ENCODE data around the gene PHF20. TPM values are rescaled to one million over a fixed set of nuclear protein-coding genes. Genes with fewer than 3 reads are reported as not detected.

The PHF20 gene
- total and polyA plus RNA-seq, 2 donors (not counting 3 experiments of a cell fraction or from before 2014, with no cell fraction given): 25.0 to 45.8 TPM

DNA sequence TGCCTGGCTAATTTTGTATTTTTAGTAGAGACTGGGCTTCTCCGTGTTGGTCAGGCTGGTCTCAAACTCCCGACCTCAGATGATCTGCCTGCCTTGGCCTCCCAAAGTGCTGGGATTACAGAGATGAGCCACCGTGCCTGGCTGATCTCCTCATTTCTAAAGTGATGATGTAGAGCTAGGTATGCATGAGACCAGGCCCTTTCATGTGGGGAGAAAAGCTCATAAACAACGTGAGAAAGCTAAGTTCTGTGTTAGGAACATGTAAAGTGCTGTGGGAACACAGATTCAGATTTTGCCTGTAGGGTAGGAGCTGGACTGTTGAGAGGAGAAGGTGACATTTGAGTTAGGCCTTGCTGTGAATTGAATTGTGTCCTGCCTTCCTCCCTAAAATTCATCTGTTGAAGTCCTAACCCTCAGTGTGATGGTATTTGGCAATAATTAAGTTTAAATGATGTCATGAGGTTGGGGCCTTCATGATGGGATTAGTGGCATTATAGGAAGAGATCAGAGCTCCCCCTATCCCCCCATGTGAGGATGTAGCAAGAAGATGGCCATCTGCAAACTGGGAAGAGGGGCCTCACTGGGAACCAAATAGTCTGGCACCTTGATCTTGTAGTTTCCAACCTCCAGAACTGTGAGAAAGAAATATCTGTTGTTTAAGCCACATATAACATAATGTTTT lies 133.3 kb downstream of the PHF20 start:
- ChIA-PET CTCF (no interaction called here), POLR2A (no interaction called here)
- Histone ChIP-seq H3K27ac (ENCODE audit: insufficient read depth, low read depth, low read length) (no peak overlapping the region), H3K9me3 (replicated peaks; ENCODE audit: control insufficient read depth, insufficient read depth, low read length) (no peaks in the 10 kb centered on the region), H3K9me1 (replicated peaks; ENCODE audit: control insufficient read depth, extremely low read depth, insufficient read depth, low read length) (no peaks in the 10 kb centered on the region), H3K27me3 (ENCODE audit: control insufficient read depth in 2 of 2, insufficient read depth in 2 of 2, low read length in 2 of 2) (no peaks in the 10 kb centered on the region), H3K4me3 (replicated peaks in 1 of 3; ENCODE audit: insufficient read depth in 1 of 3, low read depth in 1 of 3, low read length in 3 of 3) (no peak overlapping the region), H2AFZ (ENCODE audit: low read depth, low read length) (no peak overlapping the region), H4K20me1 (replicated peaks; ENCODE audit: control insufficient read depth, extremely low read depth, insufficient read depth, low read length) (no peaks in the 10 kb centered on the region), H3K9ac (replicated peaks; ENCODE audit: extremely low read depth, insufficient read depth, low read length) (no peak overlapping the region), H3K4me2 (ENCODE audit: insufficient read depth, low read length) (no peak overlapping the region), H3K79me2 (ENCODE audit: control insufficient read depth, insufficient read depth, low read length) (no peaks in the 10 kb centered on the region), H3K36me3 (ENCODE audit: control insufficient read depth in 2 of 2, extremely low read depth in 1 of 2, insufficient read depth in 2 of 2, low read length in 2 of 2) (peaks cover 0 to 4% of the 10 kb centered on the region in 2 experiments), H3K4me1 (ENCODE audit: control insufficient read depth, extremely low read depth, insufficient read depth, low read length) (peaks cover 13% of the 10 kb centered on the region)
- no TSS peak for BruUV-seq (replicated peaks)
- no peak for FAIRE-seq
- no peak for DNase-seq (ENCODE audit: low read depth, low spot score)
- TF ChIP-seq MYC (IDR thresholded peaks at IDR 0.05; ENCODE audit: low read depth, low read length): no peak
- no peak for TF ChIP-seq EZH2 (IDR thresholded peaks at IDR 0.05; ENCODE audit: borderline replicate concordance, low read depth, low read length, severe bottlenecking)
- TF ChIP-seq POLR2AphosphoS5 (IDR thresholded peaks at IDR 0.05; ENCODE audit: insufficient read depth, low read depth, low read length): no peak
- TF ChIP-seq GATA2 (IDR thresholded peaks at IDR 0.05; ENCODE audit: insufficient read depth, insufficient read length, low read depth, low read length): no peak
- TF ChIP-seq POLR2A (IDR thresholded peaks at IDR 0.05; ENCODE audit: low read depth, low read length): no peak
- TF ChIP-seq, protein P1, sequence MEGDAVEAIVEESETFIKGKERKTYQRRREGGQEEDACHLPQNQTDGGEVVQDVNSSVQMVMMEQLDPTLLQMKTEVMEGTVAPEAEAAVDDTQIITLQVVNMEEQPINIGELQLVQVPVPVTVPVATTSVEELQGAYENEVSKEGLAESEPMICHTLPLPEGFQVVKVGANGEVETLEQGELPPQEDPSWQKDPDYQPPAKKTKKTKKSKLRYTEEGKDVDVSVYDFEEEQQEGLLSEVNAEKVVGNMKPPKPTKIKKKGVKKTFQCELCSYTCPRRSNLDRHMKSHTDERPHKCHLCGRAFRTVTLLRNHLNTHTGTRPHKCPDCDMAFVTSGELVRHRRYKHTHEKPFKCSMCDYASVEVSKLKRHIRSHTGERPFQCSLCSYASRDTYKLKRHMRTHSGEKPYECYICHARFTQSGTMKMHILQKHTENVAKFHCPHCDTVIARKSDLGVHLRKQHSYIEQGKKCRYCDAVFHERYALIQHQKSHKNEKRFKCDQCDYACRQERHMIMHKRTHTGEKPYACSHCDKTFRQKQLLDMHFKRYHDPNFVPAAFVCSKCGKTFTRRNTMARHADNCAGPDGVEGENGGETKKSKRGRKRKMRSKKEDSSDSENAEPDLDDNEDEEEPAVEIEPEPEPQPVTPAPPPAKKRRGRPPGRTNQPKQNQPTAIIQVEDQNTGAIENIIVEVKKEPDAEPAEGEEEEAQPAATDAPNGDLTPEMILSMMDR (IDR thresholded peaks at IDR 0.05; ENCODE audit: extremely low read depth in 1 of 2, insufficient read depth in 1 of 2, low read depth in 1 of 2, low read length in 2 of 2): no peak
- TF ChIP-seq JUN (IDR thresholded peaks at IDR 0.05; ENCODE audit: borderline replicate concordance, insufficient read depth, insufficient read length, low read depth): no peak
- TF ChIP-seq FOS (IDR thresholded peaks at IDR 0.05; ENCODE audit: borderline replicate concordance, insufficient read depth, low read length): no peak
- TF ChIP-seq, protein P2, sequence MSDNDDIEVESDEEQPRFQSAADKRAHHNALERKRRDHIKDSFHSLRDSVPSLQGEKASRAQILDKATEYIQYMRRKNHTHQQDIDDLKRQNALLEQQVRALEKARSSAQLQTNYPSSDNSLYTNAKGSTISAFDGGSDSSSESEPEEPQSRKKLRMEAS (IDR thresholded peaks at IDR 0.05; ENCODE audit: insufficient read depth, insufficient read length): no peak
- intact Hi-C loops (cut with micrococcal nuclease) (no loop called here), dilution Hi-C loops (cut with MboI; ENCODE audit: extremely low pct_ligation_motif_present, low sequenced_read_pairs) (no loop called here)
